ENCODE measurements around the gene COG4. TPM values are rescaled to one million over a fixed set of nuclear protein-coding genes. Genes with fewer than 3 reads are reported as not detected.

COG4 gene
- total and polyA plus RNA-seq, 10 donors: 40.8 to 85.4 (median 58.8) TPM

- TF ChIP-seq POLR2A (IDR thresholded peaks at IDR 0.05) (no peak), CTCF (IDR thresholded peaks at IDR 0.05 in 8 of 11, conservative IDR thresholded peaks at IDR 0.05 in 3 of 11) (no peak), POLR2AphosphoS5 (IDR thresholded peaks at IDR 0.05) (no peak)
- no peaks in the 10 kb centered on the region for H3K9me3 ChIP-seq
- H3K36me3 ChIP-seq: peaks cover 13 to 100% (median 98%) of the 10 kb centered on the region in 6 donors
- H3K27ac ChIP-seq: no peak overlapping the region
- H3K4me1 ChIP-seq: peaks cover 0 to 10% (median 0%) of the 10 kb centered on the region in 6 donors
- no peaks in the 10 kb centered on the region for H3K27me3 ChIP-seq (replicated peaks in 1 of 7)
- no peak overlapping the region for H3K4me3 ChIP-seq
- DNase-seq: no peak
- intact Hi-C loops (cut with DNase I; ENCODE audit: low total_unique reads): no loop called here
- 95 to 98% (median 97%) methylated on average over 8 of the region's 8 CpGs for WGBS, 5 donors
Observed at GRCh38 chr16:70552675-70553074, 29.3 kb upstream of the COG4 start.

GRCh38 chr16:70551788-70552187, 28.4 kb upstream of the COG4 start:
- TF ChIP-seq CTCF (IDR thresholded peaks at IDR 0.05 in 8 of 11, conservative IDR thresholded peaks at IDR 0.05 in 3 of 11) (no peak), POLR2AphosphoS5 (IDR thresholded peaks at IDR 0.05) (no peak), POLR2A (IDR thresholded peaks at IDR 0.05) (no peak)
- WGBS, 5 donors: 64 to 90% (median 80%) methylated on average over 3 of the region's 3 CpGs
- no peak for DNase-seq
- no peak overlapping the region for H3K27ac ChIP-seq
- H3K27me3 ChIP-seq (replicated peaks in 1 of 7): no peaks in the 10 kb centered on the region
- no peaks in the 10 kb centered on the region for H3K9me3 ChIP-seq
- peaks cover 8 to 100% (median 99%) of the 10 kb centered on the region in 6 donors for H3K36me3 ChIP-seq
- peaks cover 0 to 10% (median 0%) of the 10 kb centered on the region in 6 donors for H3K4me1 ChIP-seq
- H3K4me3 ChIP-seq: no peak overlapping the region
- intact Hi-C loops (cut with DNase I; ENCODE audit: low total_unique reads): no loop called here

GRCh38 chr16:70550082-70550481, 26.7 kb upstream of the COG4 start:
- intact Hi-C loops (cut with DNase I; ENCODE audit: low total_unique reads): no loop called here
- peaks cover 9 to 100% (median 99%) of the 10 kb centered on the region in 6 donors for H3K36me3 ChIP-seq
- DNase-seq: no peak
- peaks cover 0 to 10% (median 0%) of the 10 kb centered on the region in 6 donors for H3K4me1 ChIP-seq
- H3K9me3 ChIP-seq: no peaks in the 10 kb centered on the region
- H3K27ac ChIP-seq: no peak overlapping the region
- TF ChIP-seq CTCF (IDR thresholded peaks at IDR 0.05 in 8 of 11, conservative IDR thresholded peaks at IDR 0.05 in 3 of 11) (no peak), POLR2A (IDR thresholded peaks at IDR 0.05) (no peak), POLR2AphosphoS5 (IDR thresholded peaks at IDR 0.05) (no peak)
- H3K27me3 ChIP-seq (replicated peaks in 1 of 7): no peaks in the 10 kb centered on the region
- no peak overlapping the region for H3K4me3 ChIP-seq
- WGBS, 5 donors: 0 to 88% (median 62%) methylated on average over 1 of the region's 1 CpG

GRCh38 chr16:70548936-70549335, 25.6 kb upstream of the COG4 start:
- H3K27me3 ChIP-seq (replicated peaks in 1 of 7): no peaks in the 10 kb centered on the region
- no peaks in the 10 kb centered on the region for H3K9me3 ChIP-seq
- 81 to 93% (median 88%) methylated on average over 2 of the region's 2 CpGs for WGBS, 5 donors
- H3K27ac ChIP-seq: no peak overlapping the region
- DNase-seq: no peak
- TF ChIP-seq CTCF (IDR thresholded peaks at IDR 0.05 in 8 of 11, conservative IDR thresholded peaks at IDR 0.05 in 3 of 11) (no peak), POLR2A (IDR thresholded peaks at IDR 0.05) (no peak), POLR2AphosphoS5 (IDR thresholded peaks at IDR 0.05) (no peak)
- peaks cover 8 to 100% (median 99%) of the 10 kb centered on the region in 6 donors for H3K36me3 ChIP-seq
- no peak overlapping the region for H3K4me3 ChIP-seq
- H3K4me1 ChIP-seq: peaks cover 0 to 10% (median 0%) of the 10 kb centered on the region in 6 donors
- intact Hi-C loops (cut with DNase I; ENCODE audit: low total_unique reads): no loop called here
